Measurements from ENCODE around the gene NLGN1.
"Not testable (repeated sequence)": the region's sequence is repeated elsewhere in the genome, so short reads cannot be mapped to it uniquely, and the experiment has no call there.

NLGN1 gene

GRCh38 chr3:173403376-173403775 lies 5.8 kb downstream of the NLGN1 start:
- Mint-ChIP-seq H3K27ac (no peak overlapping the region), H3K4me1 (ENCODE audit: low read depth) (no peaks in the 10 kb centered on the region), H3K36me3 (ENCODE audit: low read depth) (no peaks in the 10 kb centered on the region), H3K9me3 (no peaks in the 10 kb centered on the region), H3K27me3 (ENCODE audit: low read depth) (peaks cover 33% of the 10 kb centered on the region), H3K4me3 (no peak overlapping the region)

GRCh38 chr3:173404156-173404555 lies 6.6 kb downstream of the NLGN1 start:
- peaks cover 25% of the 10 kb centered on the region for H3K27me3 Mint-ChIP-seq (ENCODE audit: low read depth)
- H3K9me3 Mint-ChIP-seq: no peaks in the 10 kb centered on the region
- H3K27ac Mint-ChIP-seq: no peak overlapping the region

GRCh38 chr3:173410436-173410835 lies 12.9 kb downstream of the NLGN1 start:
- Mint-ChIP-seq H3K4me1 (ENCODE audit: low read depth) (no peaks in the 10 kb centered on the region), H3K4me3 (no peak overlapping the region), H3K9me3 (no peaks in the 10 kb centered on the region), H3K27ac (no peak overlapping the region), H3K36me3 (ENCODE audit: low read depth) (no peaks in the 10 kb centered on the region), H3K27me3 (ENCODE audit: low read depth) (no peaks in the 10 kb centered on the region)

More at GRCh38 chr3:173404156-173404555, 6.6 kb downstream of the NLGN1 start:
- Mint-ChIP-seq H3K36me3 (ENCODE audit: low read depth) (no peaks in the 10 kb centered on the region), H3K4me3 (no peak overlapping the region), H3K4me1 (ENCODE audit: low read depth) (no peaks in the 10 kb centered on the region)

- no peaks in the 10 kb centered on the region for H3K36me3 Mint-ChIP-seq (ENCODE audit: low read depth)
- no peaks in the 10 kb centered on the region for H3K27me3 Mint-ChIP-seq (ENCODE audit: low read depth)
- no peak overlapping the region for H3K27ac Mint-ChIP-seq
- no peaks in the 10 kb centered on the region for H3K4me1 Mint-ChIP-seq (ENCODE audit: low read depth)
- H3K4me3 Mint-ChIP-seq: no peak overlapping the region
- no peaks in the 10 kb centered on the region for H3K9me3 Mint-ChIP-seq
These were observed 13.3 kb downstream of the NLGN1 start for GRCh38 chr3:173410849-173411248.

GRCh38 chr3:173411375-173411973 lies 13.9 kb downstream of the NLGN1 start:
- Mint-ChIP-seq H3K4me1 (ENCODE audit: low read depth) (no peaks in the 10 kb centered on the region), H3K9me3 (no peaks in the 10 kb centered on the region), H3K36me3 (ENCODE audit: low read depth) (no peaks in the 10 kb centered on the region), H3K27me3 (ENCODE audit: low read depth) (no peaks in the 10 kb centered on the region), H3K4me3 (no peak overlapping the region), H3K27ac (no peak overlapping the region)

- H3K27ac Mint-ChIP-seq: no peak overlapping the region
- no peaks in the 10 kb centered on the region for H3K4me1 Mint-ChIP-seq (ENCODE audit: low read depth)
- H3K9me3 Mint-ChIP-seq: no peaks in the 10 kb centered on the region
- no peaks in the 10 kb centered on the region for H3K27me3 Mint-ChIP-seq (ENCODE audit: low read depth)
- no peak overlapping the region for H3K4me3 Mint-ChIP-seq
- H3K36me3 Mint-ChIP-seq (ENCODE audit: low read depth): no peaks in the 10 kb centered on the region
These were observed 18.5 kb downstream of the NLGN1 start for GRCh38 chr3:173416070-173416469.

- Mint-ChIP-seq H3K27me3 (ENCODE audit: low read depth) (no peaks in the 10 kb centered on the region), H3K4me1 (ENCODE audit: low read depth) (no peaks in the 10 kb centered on the region), H3K27ac (no peak overlapping the region), H3K36me3 (ENCODE audit: low read depth) (no peaks in the 10 kb centered on the region), H3K9me3 (peaks cover 15% of the 10 kb centered on the region), H3K4me3 (no peak overlapping the region)
These were observed 31.5 kb downstream of the NLGN1 start for GRCh38 chr3:173429076-173429475.

GRCh38 chr3:173429527-173429926 lies 32.0 kb downstream of the NLGN1 start:
- Mint-ChIP-seq H3K4me1 (ENCODE audit: low read depth) (no peaks in the 10 kb centered on the region), H3K4me3 (no peak overlapping the region), H3K36me3 (ENCODE audit: low read depth) (no peaks in the 10 kb centered on the region), H3K27ac (no peak overlapping the region), H3K9me3 (peaks cover 15% of the 10 kb centered on the region), H3K27me3 (ENCODE audit: low read depth) (no peaks in the 10 kb centered on the region)

GRCh38 chr3:173430576-173430975 lies 33.0 kb downstream of the NLGN1 start:
- no peaks in the 10 kb centered on the region for H3K36me3 Mint-ChIP-seq (ENCODE audit: low read depth)
- no peak overlapping the region for H3K4me3 Mint-ChIP-seq
- H3K27me3 Mint-ChIP-seq (ENCODE audit: low read depth): no peaks in the 10 kb centered on the region
- H3K4me1 Mint-ChIP-seq (ENCODE audit: low read depth): no peaks in the 10 kb centered on the region
- H3K9me3 Mint-ChIP-seq: peaks cover 15% of the 10 kb centered on the region
- no peak overlapping the region for H3K27ac Mint-ChIP-seq

GRCh38 chr3:173439004-173439403 lies 41.5 kb downstream of the NLGN1 start:
- no peaks in the 10 kb centered on the region for H3K36me3 Mint-ChIP-seq (ENCODE audit: low read depth)
- H3K4me3 Mint-ChIP-seq: no peak overlapping the region
- H3K9me3 Mint-ChIP-seq: no peaks in the 10 kb centered on the region
- no peaks in the 10 kb centered on the region for H3K27me3 Mint-ChIP-seq (ENCODE audit: low read depth)
- H3K4me1 Mint-ChIP-seq (ENCODE audit: low read depth): no peaks in the 10 kb centered on the region
- no peak overlapping the region for H3K27ac Mint-ChIP-seq

GRCh38 chr3:173440514-173440913 lies 43.0 kb downstream of the NLGN1 start:
- Mint-ChIP-seq H3K27me3 (ENCODE audit: low read depth) (no peaks in the 10 kb centered on the region), H3K9me3 (no peaks in the 10 kb centered on the region), H3K36me3 (ENCODE audit: low read depth) (no peaks in the 10 kb centered on the region), H3K27ac (no peak overlapping the region), H3K4me1 (ENCODE audit: low read depth) (no peaks in the 10 kb centered on the region), H3K4me3 (no peak overlapping the region)

GRCh38 chr3:173451561-173451960 lies 54.0 kb downstream of the NLGN1 start:
- H3K4me3 Mint-ChIP-seq; H3K27ac Mint-ChIP-seq; H3K4me1 Mint-ChIP-seq (ENCODE audit: low read depth); H3K36me3 Mint-ChIP-seq (ENCODE audit: low read depth); H3K27me3 Mint-ChIP-seq (ENCODE audit: low read depth): not testable (repeated sequence)
- peaks cover 15% of the 10 kb centered on the region for H3K9me3 Mint-ChIP-seq

GRCh38 chr3:173463250-173463649 lies 65.7 kb downstream of the NLGN1 start:
- H3K4me1 Mint-ChIP-seq (ENCODE audit: low read depth): no peaks in the 10 kb centered on the region
- no peak overlapping the region for H3K4me3 Mint-ChIP-seq
- H3K9me3 Mint-ChIP-seq: no peaks in the 10 kb centered on the region
- no peaks in the 10 kb centered on the region for H3K27me3 Mint-ChIP-seq (ENCODE audit: low read depth)
- H3K27ac Mint-ChIP-seq: no peak overlapping the region
- H3K36me3 Mint-ChIP-seq (ENCODE audit: low read depth): no peaks in the 10 kb centered on the region

- Mint-ChIP-seq H3K27ac (no peak overlapping the region), H3K4me3 (no peak overlapping the region), H3K4me1 (ENCODE audit: low read depth) (no peaks in the 10 kb centered on the region), H3K9me3 (no peaks in the 10 kb centered on the region), H3K27me3 (ENCODE audit: low read depth) (no peaks in the 10 kb centered on the region), H3K36me3 (ENCODE audit: low read depth) (no peaks in the 10 kb centered on the region)
These were observed 67.6 kb downstream of the NLGN1 start for GRCh38 chr3:173465112-173465511.

GRCh38 chr3:173465898-173466678 lies 68.5 kb downstream of the NLGN1 start:
- Mint-ChIP-seq H3K27ac (no peak overlapping the region), H3K4me3 (no peak overlapping the region), H3K9me3 (no peaks in the 10 kb centered on the region), H3K36me3 (ENCODE audit: low read depth) (no peaks in the 10 kb centered on the region), H3K4me1 (ENCODE audit: low read depth) (no peaks in the 10 kb centered on the region), H3K27me3 (ENCODE audit: low read depth) (no peaks in the 10 kb centered on the region)

Measured in T-helper 1 cell treated with Interleukin-12 subunit alpha and Interleukin-12 subunit beta and Interleukin-4 antibody, amounts not matched to agents 30 μg/mL and 1 μg/mL, for 36 hours (primary cell).